ENCODE data around the gene HES2.

- TF ChIP-seq, protein P1, sequence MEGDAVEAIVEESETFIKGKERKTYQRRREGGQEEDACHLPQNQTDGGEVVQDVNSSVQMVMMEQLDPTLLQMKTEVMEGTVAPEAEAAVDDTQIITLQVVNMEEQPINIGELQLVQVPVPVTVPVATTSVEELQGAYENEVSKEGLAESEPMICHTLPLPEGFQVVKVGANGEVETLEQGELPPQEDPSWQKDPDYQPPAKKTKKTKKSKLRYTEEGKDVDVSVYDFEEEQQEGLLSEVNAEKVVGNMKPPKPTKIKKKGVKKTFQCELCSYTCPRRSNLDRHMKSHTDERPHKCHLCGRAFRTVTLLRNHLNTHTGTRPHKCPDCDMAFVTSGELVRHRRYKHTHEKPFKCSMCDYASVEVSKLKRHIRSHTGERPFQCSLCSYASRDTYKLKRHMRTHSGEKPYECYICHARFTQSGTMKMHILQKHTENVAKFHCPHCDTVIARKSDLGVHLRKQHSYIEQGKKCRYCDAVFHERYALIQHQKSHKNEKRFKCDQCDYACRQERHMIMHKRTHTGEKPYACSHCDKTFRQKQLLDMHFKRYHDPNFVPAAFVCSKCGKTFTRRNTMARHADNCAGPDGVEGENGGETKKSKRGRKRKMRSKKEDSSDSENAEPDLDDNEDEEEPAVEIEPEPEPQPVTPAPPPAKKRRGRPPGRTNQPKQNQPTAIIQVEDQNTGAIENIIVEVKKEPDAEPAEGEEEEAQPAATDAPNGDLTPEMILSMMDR (IDR thresholded peaks at IDR 0.05 in 8 of 11, conservative IDR thresholded peaks at IDR 0.05 in 3 of 11): no peak
- no peak for TF ChIP-seq POLR2AphosphoS5 (IDR thresholded peaks at IDR 0.05)
- TF ChIP-seq POLR2A (IDR thresholded peaks at IDR 0.05): no peak
Measured at GRCh38 chr1:6386371-6386949, 33.3 kb downstream of the HES2 start.

Measured in spleen (tissue), 7 donors.